GM18861 (cell line): ENCODE data around the gene MDFIC.

ENCODE experiments used
- ATAC-seq: cut with Tn5 transposase; IDR thresholded peaks from one replicate; pipeline ENCODE4 v1.9.1; 2021; ENCODE audit not compliant: unreplicated experiment

MDFIC gene

DNA sequence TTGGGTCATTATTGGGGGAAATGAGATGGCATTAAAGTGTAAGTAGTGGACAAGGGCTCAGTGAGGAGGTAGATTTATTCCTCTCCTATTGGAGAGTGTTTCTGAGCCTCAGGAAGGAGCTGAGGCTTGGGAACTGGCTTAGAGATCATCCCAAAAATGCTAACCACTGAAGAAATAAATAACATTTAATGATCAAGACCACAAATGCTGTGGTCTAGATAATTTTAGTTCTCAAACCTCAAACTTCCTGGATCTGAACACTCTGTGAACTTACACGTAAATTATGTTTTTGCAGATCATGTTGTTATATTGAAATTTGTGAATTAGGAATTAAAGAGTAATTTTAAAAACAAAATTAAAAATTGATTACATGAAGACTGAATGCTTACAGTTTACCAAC lies 27.3 kb downstream of the MDFIC start:
- ATAC-seq = no peak

DNA sequence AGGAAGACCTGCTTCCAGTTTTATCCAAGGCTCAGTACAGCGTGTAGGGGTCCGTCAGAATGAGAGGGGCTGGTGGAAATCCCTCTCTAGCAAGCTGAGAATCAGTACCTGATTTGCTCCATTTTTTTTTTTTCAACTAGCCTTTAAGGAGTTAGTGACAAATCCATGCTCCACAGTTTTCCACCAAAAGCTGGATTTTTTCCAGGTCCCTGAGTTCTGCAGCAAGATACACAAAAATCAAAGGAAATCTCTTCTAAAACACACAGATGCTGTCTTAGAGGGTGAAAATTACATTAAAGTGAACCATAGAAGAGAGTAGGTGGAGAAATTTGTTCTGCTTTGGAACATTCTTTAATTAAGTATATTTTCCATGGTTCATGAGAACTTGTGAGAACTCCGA lies 30.4 kb downstream of the MDFIC start:
- ATAC-seq = no peak

DNA sequence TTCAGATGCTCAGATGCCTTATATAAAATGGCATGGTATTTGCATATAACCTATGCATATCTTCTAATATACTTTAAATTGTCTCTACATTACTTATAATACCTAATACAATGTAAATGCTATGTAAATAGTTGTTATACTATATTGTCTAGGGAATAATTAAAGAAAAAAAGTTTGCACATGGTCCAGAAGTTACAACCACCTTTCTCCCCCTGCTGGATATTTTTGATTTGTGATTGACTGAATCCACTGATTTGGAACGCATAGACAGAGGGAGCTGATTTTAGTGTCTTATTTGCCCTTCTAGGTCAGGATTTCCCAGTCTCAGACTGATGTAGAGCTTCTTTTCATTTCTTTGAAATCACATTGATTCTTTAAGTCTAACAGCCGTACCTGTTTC lies 31.8 kb downstream of the MDFIC start:
- no peak for ATAC-seq

DNA sequence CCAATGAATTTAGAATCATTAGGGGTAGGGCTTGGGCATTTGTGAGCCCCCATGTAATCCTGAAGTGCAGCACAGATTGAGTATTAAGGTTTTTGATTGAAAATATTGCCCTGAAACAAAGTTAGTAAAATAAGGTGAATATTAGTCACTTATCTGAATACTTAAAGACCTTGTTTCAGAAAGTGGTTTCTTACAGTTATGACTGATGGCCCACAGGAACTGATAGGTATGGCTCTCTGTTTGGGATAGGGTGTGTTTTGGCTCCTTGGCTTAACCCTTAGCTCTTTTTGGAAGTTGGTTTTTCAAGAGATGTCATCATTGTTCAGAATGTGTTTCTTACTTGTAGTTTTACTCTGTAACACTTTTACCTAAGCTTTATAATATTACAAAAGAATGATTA lies 34.8 kb downstream of the MDFIC start:
- ATAC-seq = peak; percentile 41

DNA sequence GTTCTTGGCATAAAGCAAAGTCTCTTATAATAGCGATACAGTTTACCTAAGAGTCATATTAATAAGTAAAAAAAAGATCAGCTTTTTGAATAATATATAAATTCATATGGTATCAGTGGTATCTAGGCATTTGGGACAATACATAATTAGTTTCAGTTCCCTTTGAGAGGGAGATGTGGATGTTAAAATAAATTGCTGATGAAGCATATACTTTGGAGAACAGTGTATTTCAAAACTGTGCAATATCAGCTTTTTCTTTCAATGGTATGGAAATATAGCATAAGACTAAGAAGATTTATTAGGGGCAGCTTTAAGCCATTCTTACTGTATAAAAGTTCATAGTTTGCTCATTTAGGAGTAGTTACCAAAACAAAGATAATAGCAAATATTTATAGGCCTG lies 35.5 kb downstream of the MDFIC start:
- no peak for ATAC-seq

GRCh38 chr7:114959931-114960330 lies 38.0 kb downstream of the MDFIC start:
- peak; percentile 76 for ATAC-seq

- no peak for ATAC-seq
These were observed 40.5 kb downstream of the MDFIC start for GRCh38 chr7:114962441-114962840.

- no peak for ATAC-seq
These were observed 44.3 kb downstream of the MDFIC start for GRCh38 chr7:114966156-114966555.

DNA sequence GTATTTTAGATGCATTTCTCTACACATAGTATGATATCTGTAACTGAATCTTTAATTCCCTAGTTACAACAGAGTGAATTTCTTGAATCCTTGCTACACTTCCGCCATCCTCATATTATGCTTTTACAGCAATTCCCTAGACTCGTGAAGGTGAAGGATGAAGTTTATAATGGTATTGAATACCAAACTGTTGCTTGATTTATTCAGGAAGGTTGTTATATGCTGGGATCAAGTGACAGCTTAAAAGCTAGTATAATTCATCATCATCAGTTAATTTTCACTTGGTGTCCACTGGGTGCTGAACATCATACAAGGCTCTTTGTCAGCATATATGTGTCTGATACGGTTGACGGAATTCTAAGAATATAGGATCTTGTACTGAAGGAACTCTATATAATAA lies 47.2 kb downstream of the MDFIC start:
- ATAC-seq = no peak

DNA sequence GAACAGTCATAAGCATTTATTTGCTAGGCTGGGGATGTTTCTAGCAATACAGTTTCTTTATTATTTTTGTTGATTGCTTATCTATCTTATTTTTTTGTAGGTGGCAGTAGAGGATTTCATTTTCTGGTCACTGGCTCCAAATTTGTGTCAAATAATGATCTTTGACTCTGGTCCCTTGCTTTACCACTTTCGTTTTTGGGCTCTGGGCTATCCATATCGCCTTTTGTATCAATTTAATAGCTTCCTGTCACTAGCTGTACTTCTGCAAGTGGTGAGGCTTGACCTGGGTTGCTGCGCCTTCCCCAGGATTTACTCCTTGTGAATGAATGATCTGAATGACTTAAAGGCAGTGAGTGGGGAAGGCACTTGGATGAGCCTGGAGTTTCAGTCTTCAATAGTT lies 48.4 kb downstream of the MDFIC start:
- no peak for ATAC-seq

- ATAC-seq = no peak
These were observed 48.8 kb downstream of the MDFIC start for GRCh38 chr7:114970732-114971131.

- ATAC-seq = peak; percentile 56
These were observed 50.7 kb downstream of the MDFIC start for GRCh38 chr7:114972567-114972966.

- ATAC-seq = no peak
These were observed 51.3 kb downstream of the MDFIC start for GRCh38 chr7:114973147-114973546.

DNA sequence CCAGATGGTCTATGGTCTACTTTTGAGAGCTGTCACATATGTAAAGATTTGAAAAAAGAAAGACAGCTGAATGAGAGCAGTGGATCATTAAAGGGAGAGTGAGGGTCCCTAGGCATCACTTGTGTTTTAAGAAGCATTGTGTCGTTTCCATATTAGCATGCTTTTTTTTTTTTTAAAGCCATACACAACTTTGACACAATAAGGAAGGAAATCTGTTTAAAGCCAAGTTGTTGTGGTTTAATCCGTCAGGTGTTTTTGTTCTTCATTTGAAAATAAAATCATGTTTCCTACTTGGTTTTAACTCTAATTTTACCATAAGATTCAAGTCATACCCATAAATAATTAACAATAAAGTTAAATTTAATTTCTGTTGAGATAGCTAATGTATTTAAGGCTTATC lies 53.5 kb downstream of the MDFIC start:
- no peak for ATAC-seq

GRCh38 chr7:114976666-114977065 lies 54.8 kb downstream of the MDFIC start:
- ATAC-seq = no peak

GRCh38 chr7:114977277-114977676 lies 55.4 kb downstream of the MDFIC start:
- ATAC-seq = no peak

- no peak for ATAC-seq
These were observed 57.5 kb downstream of the MDFIC start for GRCh38 chr7:114979388-114979787.

GRCh38 chr7:114979803-114980507 lies 58.1 kb downstream of the MDFIC start:
- ATAC-seq = no peak

DNA sequence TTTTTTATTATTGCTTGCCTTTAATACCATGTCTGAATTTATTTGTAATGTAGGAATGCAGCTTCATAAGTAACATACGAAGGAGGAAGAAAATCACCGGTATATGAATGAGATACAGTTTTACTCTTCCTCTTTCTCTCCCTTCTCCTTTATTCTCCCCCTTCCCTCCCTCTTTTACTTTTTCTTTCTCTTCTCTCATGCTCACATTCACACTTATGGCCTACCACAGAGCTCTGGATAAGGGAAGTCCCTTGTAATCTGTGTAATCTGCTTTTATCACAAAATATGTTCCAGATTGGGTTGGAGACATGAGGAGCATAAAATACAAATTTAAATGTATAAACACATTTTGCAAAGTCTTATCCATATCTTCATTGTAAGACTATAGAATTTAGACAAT lies 59.4 kb downstream of the MDFIC start:
- ATAC-seq = no peak

GRCh38 chr7:114985116-114985715 lies 63.3 kb downstream of the MDFIC start:
- no peak for ATAC-seq

- no peak for ATAC-seq
These were observed 64.6 kb downstream of the MDFIC start for GRCh38 chr7:114986190-114987180.

DNA sequence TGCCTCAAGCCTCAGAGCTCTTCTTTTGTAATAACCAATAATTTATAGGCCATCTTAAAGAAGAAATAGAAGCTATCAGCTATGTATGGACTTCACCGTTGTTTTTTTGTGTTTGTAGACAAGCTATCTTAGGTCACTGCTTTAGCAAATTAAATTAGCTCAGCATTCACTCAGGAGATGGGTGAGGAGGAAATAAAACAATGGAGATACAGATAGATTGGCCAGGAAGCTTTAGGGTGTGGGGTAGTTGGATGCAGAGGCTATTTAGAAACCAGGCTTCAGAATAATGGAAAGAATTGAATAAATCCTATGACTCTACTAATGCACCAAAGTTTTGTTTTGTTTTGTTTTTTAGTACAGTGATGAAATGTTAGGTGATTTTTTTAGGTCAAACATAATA lies 66.1 kb downstream of the MDFIC start:
- ATAC-seq = no peak
